Measurements from ENCODE around the gene KMT5C.
A peak's percentile ranks its signal among the peaks of the same experiment; 100 is the strongest.
"Not testable (repeated sequence)": the region's sequence is repeated elsewhere in the genome, so short reads cannot be mapped to it uniquely, and the experiment has no call there.

Gene KMT5C

GRCh38 chr19:55322204-55322885, 17.3 kb upstream of the KMT5C start:
- no peak overlapping the region for H3K14ac ChIP-seq (ENCODE audit: low read length)
- no peak overlapping the region for H2BK12ac ChIP-seq (ENCODE audit: low read length)
- no peak overlapping the region for H2BK5ac ChIP-seq (ENCODE audit: low read depth, low read length, poor library complexity)
- peaks cover 3% of the 10 kb centered on the region for H3K79me1 ChIP-seq (ENCODE audit: low read length)
- no peak overlapping the region for H4K8ac ChIP-seq (ENCODE audit: low read depth, low read length)
- no peaks in the 10 kb centered on the region for H3K79me2 ChIP-seq (ENCODE audit: control insufficient read depth, insufficient read depth, low read length, poor library complexity)
- H3K18ac ChIP-seq (ENCODE audit: low read length) = no peak overlapping the region
- no peak overlapping the region for H4K91ac ChIP-seq (ENCODE audit: low read depth, low read length)
- H3K23ac ChIP-seq (ENCODE audit: low read length) = no peak overlapping the region
- H3K4me1 ChIP-seq (ENCODE audit: control insufficient read depth in 1 of 2, insufficient read depth in 2 of 2, low read length in 2 of 2) = peaks cover 0 to 7% of the 10 kb centered on the region in 2 experiments
- no peak overlapping the region for H2AFZ ChIP-seq (ENCODE audit: insufficient read depth, low read length, poor library complexity)
- H2AK5ac ChIP-seq (ENCODE audit: low read length) = no peak overlapping the region
- no peak overlapping the region for H3K27ac ChIP-seq (ENCODE audit: low read depth, low read length)
- H3K4me3 ChIP-seq (ENCODE audit: low read depth, low read length) = no peak overlapping the region
- no CpG with 5 or more reads among the region's 12 CpGs for WGBS (ENCODE audit: extremely low coverage, insufficient coverage, insufficient read length)
- no peak for DNase-seq
- no peak overlapping the region for H2BK120ac ChIP-seq (ENCODE audit: insufficient read depth, low read length, poor library complexity)
- peaks cover 1% of the 10 kb centered on the region for H3K9me3 ChIP-seq (ENCODE audit: insufficient read depth, low read depth, low read length)
- H3K9ac ChIP-seq (ENCODE audit: low read length) = no peak overlapping the region
- no peak overlapping the region for H3K4me2 ChIP-seq (ENCODE audit: low read length)
- H3K27me3 ChIP-seq (ENCODE audit: insufficient read depth, low read length) = no peaks in the 10 kb centered on the region
- peaks cover 0 to 2% of the 10 kb centered on the region in 2 experiments for H3K36me3 ChIP-seq (ENCODE audit: control insufficient read depth in 1 of 2, insufficient read depth in 2 of 2, low read length in 2 of 2)
- no peak overlapping the region for H4K12ac ChIP-seq (ENCODE audit: low read depth, low read length)
- H3K4ac ChIP-seq (ENCODE audit: low read depth, low read length) = no peak overlapping the region

- Histone ChIP-seq H3K36me3 (ENCODE audit: control insufficient read depth in 1 of 2, insufficient read depth in 2 of 2, low read length in 2 of 2) (peaks cover 0 to 2% of the 10 kb centered on the region in 2 experiments), H4K91ac (ENCODE audit: low read depth, low read length) (no peak overlapping the region), H3K27ac (ENCODE audit: low read depth, low read length) (no peak overlapping the region), H3K14ac (ENCODE audit: low read length) (no peak overlapping the region), H3K23ac (ENCODE audit: low read length) (no peak overlapping the region), H3K9me3 (ENCODE audit: insufficient read depth, low read depth, low read length) (peaks cover 1% of the 10 kb centered on the region), H4K8ac (ENCODE audit: low read depth, low read length) (no peak overlapping the region), H3K4me2 (ENCODE audit: low read length) (no peak overlapping the region), H3K79me1 (ENCODE audit: low read length) (peaks cover 3% of the 10 kb centered on the region), H3K4me3 (ENCODE audit: low read depth, low read length) (no peak overlapping the region), H3K4ac (ENCODE audit: low read depth, low read length) (no peak overlapping the region), H3K4me1 (ENCODE audit: control insufficient read depth in 1 of 2, insufficient read depth in 2 of 2, low read length in 2 of 2) (peaks cover 0 to 7% of the 10 kb centered on the region in 2 experiments), H2BK120ac (ENCODE audit: insufficient read depth, low read length, poor library complexity) (no peak overlapping the region), H3K18ac (ENCODE audit: low read length) (no peak overlapping the region), H2BK12ac (ENCODE audit: low read length) (no peak overlapping the region), H3K9ac (ENCODE audit: low read length) (no peak overlapping the region), H2BK5ac (ENCODE audit: low read depth, low read length, poor library complexity) (no peak overlapping the region), H2AFZ (ENCODE audit: insufficient read depth, low read length, poor library complexity) (no peak overlapping the region), H4K12ac (ENCODE audit: low read depth, low read length) (no peak overlapping the region), H3K27me3 (ENCODE audit: insufficient read depth, low read length) (no peaks in the 10 kb centered on the region), H2AK5ac (ENCODE audit: low read length) (no peak overlapping the region), H3K79me2 (ENCODE audit: control insufficient read depth, insufficient read depth, low read length, poor library complexity) (no peaks in the 10 kb centered on the region)
- no CpG with 5 or more reads among the region's 6 CpGs for WGBS (ENCODE audit: extremely low coverage, insufficient coverage, insufficient read length)
- DNase-seq = no peak
Measured at GRCh38 chr19:55324662-55325061, 15.0 kb upstream of the KMT5C start.

- Histone ChIP-seq H3K4me1 (ENCODE audit: control insufficient read depth in 1 of 2, insufficient read depth in 2 of 2, low read length in 2 of 2) (peaks cover 0 to 5% of the 10 kb centered on the region in 2 experiments), H3K27ac (ENCODE audit: low read depth, low read length) (no peak within 1 kb of the TSS), H3K27me3 (ENCODE audit: insufficient read depth, low read length) (no peaks in the 10 kb centered on the region), H3K9me3 (ENCODE audit: insufficient read depth, low read depth, low read length) (peaks cover 1% of the 10 kb centered on the region), H3K18ac (ENCODE audit: low read length) (no peak within 1 kb of the TSS), H3K4me2 (ENCODE audit: low read length) (no peak within 1 kb of the TSS), H2AFZ (ENCODE audit: insufficient read depth, low read length, poor library complexity) (no peak within 1 kb of the TSS), H3K9ac (ENCODE audit: low read length) (no peak within 1 kb of the TSS), H3K79me1 (ENCODE audit: low read length) (no peaks in the 10 kb centered on the region), H2BK5ac (ENCODE audit: low read depth, low read length, poor library complexity) (no peak within 1 kb of the TSS), H3K23ac (ENCODE audit: low read length) (no peak within 1 kb of the TSS), H2AK5ac (ENCODE audit: low read length) (no peak within 1 kb of the TSS), H3K4me3 (ENCODE audit: low read depth, low read length) (no peak within 1 kb of the TSS), H2BK120ac (ENCODE audit: insufficient read depth, low read length, poor library complexity) (no peak within 1 kb of the TSS), H3K4ac (ENCODE audit: low read depth, low read length) (no peak within 1 kb of the TSS), H4K8ac (ENCODE audit: low read depth, low read length) (no peak within 1 kb of the TSS), H4K91ac (ENCODE audit: low read depth, low read length) (no peak within 1 kb of the TSS), H2BK12ac (ENCODE audit: low read length) (no peak within 1 kb of the TSS), H4K12ac (ENCODE audit: low read depth, low read length) (no peak within 1 kb of the TSS), H3K36me3 (ENCODE audit: control insufficient read depth in 1 of 2, insufficient read depth in 2 of 2, low read length in 2 of 2) (peaks cover 0 to 2% of the 10 kb centered on the region in 2 experiments), H3K14ac (ENCODE audit: low read length) (no peak within 1 kb of the TSS), H3K79me2 (ENCODE audit: control insufficient read depth, insufficient read depth, low read length, poor library complexity) (no peaks in the 10 kb centered on the region)
- no CpG with 5 or more reads among the region's 14 CpGs for WGBS (ENCODE audit: extremely low coverage, insufficient coverage, insufficient read length)
- DNase-seq = no peak
Measured at GRCh38 chr19:55325172-55325571, 14.5 kb upstream of the KMT5C start, which contains the start of gene TMEM150B. TSS of gene TMEM150B (minus strand) at chr19:55325341. CDS start at chr19:55321036, 4,305 bp downstream.

- not testable (repeated sequence) for H3K27ac ChIP-seq (ENCODE audit: low read depth, low read length); H4K12ac ChIP-seq (ENCODE audit: low read depth, low read length); H3K27me3 ChIP-seq (ENCODE audit: insufficient read depth, low read length); H4K8ac ChIP-seq (ENCODE audit: low read depth, low read length); H3K9me3 ChIP-seq (ENCODE audit: insufficient read depth, low read depth, low read length); H3K18ac ChIP-seq (ENCODE audit: low read length); H4K91ac ChIP-seq (ENCODE audit: low read depth, low read length); H3K4me1 ChIP-seq (ENCODE audit: control insufficient read depth in 1 of 2, insufficient read depth in 2 of 2, low read length in 2 of 2); H2AFZ ChIP-seq (ENCODE audit: insufficient read depth, low read length, poor library complexity); H3K4me3 ChIP-seq (ENCODE audit: low read depth, low read length); H3K36me3 ChIP-seq (ENCODE audit: control insufficient read depth in 1 of 2, insufficient read depth in 2 of 2, low read length in 2 of 2); H3K4ac ChIP-seq (ENCODE audit: low read depth, low read length); H2BK5ac ChIP-seq (ENCODE audit: low read depth, low read length, poor library complexity); H2AK5ac ChIP-seq (ENCODE audit: low read length); H3K4me2 ChIP-seq (ENCODE audit: low read length); H2BK12ac ChIP-seq (ENCODE audit: low read length); H3K79me1 ChIP-seq (ENCODE audit: low read length); H3K14ac ChIP-seq (ENCODE audit: low read length); H3K9ac ChIP-seq (ENCODE audit: low read length); H3K23ac ChIP-seq (ENCODE audit: low read length); H2BK120ac ChIP-seq (ENCODE audit: insufficient read depth, low read length, poor library complexity); H3K79me2 ChIP-seq (ENCODE audit: control insufficient read depth, insufficient read depth, low read length, poor library complexity)
- DNase-seq = peak; percentile 28 to 87
- no CpG with 5 or more reads among the region's 4 CpGs for WGBS (ENCODE audit: extremely low coverage, insufficient coverage, insufficient read length)
Measured at GRCh38 chr19:55328774-55329318, 10.8 kb upstream of the KMT5C start.

Measured in trophoblast cell (in vitro differentiated cells and primary cell).